ENCODE data around the gene C11orf24.

The C11orf24 gene

GRCh38 chr11:68266936-68267880, 4.6 kb downstream of the C11orf24 start:
- Histone ChIP-seq H3K9me3 (ENCODE audit: control insufficient read depth, low read length) (no peaks in the 10 kb centered on the region), H3K4me1 (ENCODE audit: control insufficient read depth, insufficient read depth, low read length) (peaks cover 20% of the 10 kb centered on the region), H3K9ac (ENCODE audit: low read length) (no peak overlapping the region), H3K36me3 (ENCODE audit: control insufficient read depth, insufficient read depth, low read length, severe bottlenecking) (peaks cover 55% of the 10 kb centered on the region), H3K4me3 (ENCODE audit: low read length) (no peak overlapping the region), H3K27me3 (replicated peaks; ENCODE audit: control insufficient read depth, insufficient read depth, low read length) (no peaks in the 10 kb centered on the region)
- DNase-seq (ENCODE audit: low read depth), result no peak

DNA sequence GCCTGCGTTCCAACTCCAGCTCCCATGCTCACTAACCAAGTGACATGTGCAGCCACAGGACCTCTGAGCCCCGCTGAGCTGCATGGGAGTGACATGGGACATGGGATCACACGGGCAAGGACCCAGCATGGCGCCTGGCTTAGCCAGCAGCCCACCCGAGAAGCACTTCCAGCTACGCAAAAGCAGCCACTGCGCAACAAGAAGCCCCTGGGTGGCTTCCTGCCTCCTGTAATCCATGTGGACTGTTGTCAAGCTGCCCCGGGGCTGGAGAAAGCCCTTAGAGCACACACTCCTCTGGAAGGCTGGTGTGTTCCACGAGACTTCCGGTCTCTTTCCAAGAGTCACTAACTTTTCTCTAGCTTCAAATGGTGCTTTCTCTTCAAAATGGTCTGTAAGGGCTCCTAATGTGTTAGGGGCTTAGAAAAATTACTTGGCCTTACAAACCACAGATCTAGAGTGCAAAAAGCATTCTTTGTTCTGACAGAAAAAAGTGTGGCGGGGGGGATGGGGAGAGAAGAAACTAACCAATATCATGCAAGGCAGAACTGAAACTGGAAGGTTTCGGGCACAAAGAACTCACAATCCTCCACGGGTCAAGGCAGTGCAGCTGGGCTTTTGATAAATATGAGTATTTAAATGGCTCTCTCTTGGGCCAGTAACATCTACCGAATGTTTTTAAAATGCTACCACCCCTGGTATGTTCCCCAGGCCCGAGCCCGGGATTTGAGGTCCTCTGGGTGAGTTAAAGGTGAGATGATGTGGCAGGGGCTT, 5.5 kb downstream of the C11orf24 start:
- no peak overlapping the region for H3K4me3 ChIP-seq (ENCODE audit: low read length)
- H3K36me3 ChIP-seq (ENCODE audit: control insufficient read depth, insufficient read depth, low read length, severe bottlenecking), result peaks cover 64% of the 10 kb centered on the region
- no peaks in the 10 kb centered on the region for H3K9me3 ChIP-seq (ENCODE audit: control insufficient read depth, low read length)
- no peak overlapping the region for H3K9ac ChIP-seq (ENCODE audit: low read length)
- DNase-seq (ENCODE audit: low read depth), result no peak
- peaks cover 20% of the 10 kb centered on the region for H3K4me1 ChIP-seq (ENCODE audit: control insufficient read depth, insufficient read depth, low read length)
- H3K27me3 ChIP-seq (replicated peaks; ENCODE audit: control insufficient read depth, insufficient read depth, low read length), result no peaks in the 10 kb centered on the region

- H3K27me3 ChIP-seq (replicated peaks; ENCODE audit: control insufficient read depth, insufficient read depth, low read length), result no peaks in the 10 kb centered on the region
Observed at GRCh38 chr11:68264741-68265540, 6.8 kb downstream of the C11orf24 start.

GRCh38 chr11:68264244-68264643, 7.5 kb downstream of the C11orf24 start:
- Histone ChIP-seq H3K27me3 (replicated peaks; ENCODE audit: control insufficient read depth, insufficient read depth, low read length) (no peaks in the 10 kb centered on the region), H3K4me3 (ENCODE audit: low read length) (no peak overlapping the region), H3K4me1 (ENCODE audit: control insufficient read depth, insufficient read depth, low read length) (peaks cover 1% of the 10 kb centered on the region), H3K9me3 (ENCODE audit: control insufficient read depth, low read length) (no peaks in the 10 kb centered on the region), H3K9ac (ENCODE audit: low read length) (no peak overlapping the region), H3K36me3 (ENCODE audit: control insufficient read depth, insufficient read depth, low read length, severe bottlenecking) (peaks cover 71% of the 10 kb centered on the region)
- DNase-seq (ENCODE audit: low read depth), result no peak

More at GRCh38 chr11:68264741-68265540, 6.8 kb downstream of the C11orf24 start:
- DNase-seq (ENCODE audit: low read depth), result no peak
- Histone ChIP-seq H3K9me3 (ENCODE audit: control insufficient read depth, low read length) (no peaks in the 10 kb centered on the region), H3K4me3 (ENCODE audit: low read length) (no peak overlapping the region), H3K4me1 (ENCODE audit: control insufficient read depth, insufficient read depth, low read length) (peaks cover 8% of the 10 kb centered on the region), H3K9ac (ENCODE audit: low read length) (no peak overlapping the region), H3K36me3 (ENCODE audit: control insufficient read depth, insufficient read depth, low read length, severe bottlenecking) (peaks cover 71% of the 10 kb centered on the region)

GRCh38 chr11:68263444-68264035, 8.2 kb downstream of the C11orf24 start:
- no peak overlapping the region for H3K4me3 ChIP-seq (ENCODE audit: low read length)
- no peaks in the 10 kb centered on the region for H3K27me3 ChIP-seq (replicated peaks; ENCODE audit: control insufficient read depth, insufficient read depth, low read length)
- no peak overlapping the region for H3K9ac ChIP-seq (ENCODE audit: low read length)
- no peaks in the 10 kb centered on the region for H3K9me3 ChIP-seq (ENCODE audit: control insufficient read depth, low read length)
- DNase-seq (ENCODE audit: low read depth), result no peak
- H3K36me3 ChIP-seq (ENCODE audit: control insufficient read depth, insufficient read depth, low read length, severe bottlenecking), result peaks cover 71% of the 10 kb centered on the region
- H3K4me1 ChIP-seq (ENCODE audit: control insufficient read depth, insufficient read depth, low read length), result no peaks in the 10 kb centered on the region

GRCh38 chr11:68262544-68262827, 9.3 kb downstream of the C11orf24 start:
- Histone ChIP-seq H3K27me3 (replicated peaks; ENCODE audit: control insufficient read depth, insufficient read depth, low read length) (no peaks in the 10 kb centered on the region), H3K4me1 (ENCODE audit: control insufficient read depth, insufficient read depth, low read length) (peaks cover 4% of the 10 kb centered on the region), H3K9me3 (ENCODE audit: control insufficient read depth, low read length) (no peaks in the 10 kb centered on the region), H3K9ac (ENCODE audit: low read length) (no peak overlapping the region), H3K4me3 (ENCODE audit: low read length) (no peak overlapping the region), H3K36me3 (ENCODE audit: control insufficient read depth, insufficient read depth, low read length, severe bottlenecking) (peaks cover 64% of the 10 kb centered on the region)
- DNase-seq (ENCODE audit: low read depth), result no peak

GRCh38 chr11:68261749-68262543, 9.8 kb downstream of the C11orf24 start:
- Histone ChIP-seq H3K4me1 (ENCODE audit: control insufficient read depth, insufficient read depth, low read length) (peaks cover 8% of the 10 kb centered on the region), H3K36me3 (ENCODE audit: control insufficient read depth, insufficient read depth, low read length, severe bottlenecking) (peaks cover 59% of the 10 kb centered on the region), H3K9me3 (ENCODE audit: control insufficient read depth, low read length) (no peaks in the 10 kb centered on the region), H3K27me3 (replicated peaks; ENCODE audit: control insufficient read depth, insufficient read depth, low read length) (no peaks in the 10 kb centered on the region), H3K4me3 (ENCODE audit: low read length) (no peak overlapping the region), H3K9ac (ENCODE audit: low read length) (no peak overlapping the region)
- DNase-seq (ENCODE audit: low read depth), result no peak

GRCh38 chr11:68261006-68261405, 10.8 kb downstream of the C11orf24 start:
- peaks cover 49% of the 10 kb centered on the region for H3K36me3 ChIP-seq (ENCODE audit: control insufficient read depth, insufficient read depth, low read length, severe bottlenecking)
- H3K9me3 ChIP-seq (ENCODE audit: control insufficient read depth, low read length), result no peaks in the 10 kb centered on the region
- H3K4me1 ChIP-seq (ENCODE audit: control insufficient read depth, insufficient read depth, low read length), result peaks cover 17% of the 10 kb centered on the region
- no peak overlapping the region for H3K9ac ChIP-seq (ENCODE audit: low read length)
- no peaks in the 10 kb centered on the region for H3K27me3 ChIP-seq (replicated peaks; ENCODE audit: control insufficient read depth, insufficient read depth, low read length)
- no peak overlapping the region for H3K4me3 ChIP-seq (ENCODE audit: low read length)
- DNase-seq (ENCODE audit: low read depth), result no peak

GRCh38 chr11:68260484-68260883, 11.3 kb downstream of the C11orf24 start:
- Histone ChIP-seq H3K4me1 (ENCODE audit: control insufficient read depth, insufficient read depth, low read length) (peaks cover 22% of the 10 kb centered on the region), H3K4me3 (ENCODE audit: low read length) (no peak overlapping the region), H3K9me3 (ENCODE audit: control insufficient read depth, low read length) (no peaks in the 10 kb centered on the region), H3K27me3 (replicated peaks; ENCODE audit: control insufficient read depth, insufficient read depth, low read length) (no peaks in the 10 kb centered on the region), H3K9ac (ENCODE audit: low read length) (no peak overlapping the region), H3K36me3 (ENCODE audit: control insufficient read depth, insufficient read depth, low read length, severe bottlenecking) (peaks cover 44% of the 10 kb centered on the region)
- DNase-seq (ENCODE audit: low read depth), result no peak
